Smooth muscle cell (in vitro differentiated cells): Measurements from ENCODE around the gene SERGEF. TPM values are rescaled to one million over a fixed set of nuclear protein-coding genes. Genes with fewer than 3 reads are reported as not detected.

ENCODE experiments used
- DNase-seq: peaks from one replicate; lab custom pipeline; 2025; ENCODE audit not compliant: unreplicated experiment; lab: John Stamatoyannopoulos, UW
- H2AFZ ChIP-seq: fragments of 200-600 bp; sonication (generic); 2 replicates; pipeline ENCODE4 v1.6.0; 2016; ENCODE audit warnings: antibody characterized with exemption, low read depth, mild to moderate bottlenecking
- H3F3A ChIP-seq: fragments of 200-600 bp; sonication (generic); 2 replicates; pipeline ENCODE4 v1.6.0; 2017; ENCODE audit warnings: antibody characterized with exemption, low read depth
- H3K27ac ChIP-seq: fragments of 200-600 bp; sonication (generic); 2 replicates; pipeline ENCODE4 v1.5.1; 2016; ENCODE audit warnings: low read depth, mild to moderate bottlenecking
- H3K27me3 ChIP-seq: fragments of 200-600 bp; sonication (generic); 2 replicates; pipeline ENCODE4 v1.6.1; 2016; ENCODE audit warnings: low read depth, mild to moderate bottlenecking
- H3K36me3 ChIP-seq: fragments of 200-600 bp; sonication (generic); 2 replicates; pipeline ENCODE4 v1.5.1; 2016; ENCODE audit warnings: low read depth
- H3K4me1 ChIP-seq: fragments of 200-600 bp; sonication (generic); 2 replicates; pipeline ENCODE4 v1.5.1; 2016; ENCODE audit warnings: low read depth
- H3K4me2 ChIP-seq: fragments of 200-600 bp; sonication (generic); 2 replicates; pipeline ENCODE4 v1.6.0; 2016; ENCODE audit warnings: mild to moderate bottlenecking
- H3K4me3 ChIP-seq: fragments of 200-600 bp; sonication (generic); 2 replicates; pipeline ENCODE4 v1.5.1; 2016; ENCODE audit warnings: mild to moderate bottlenecking
- H3K79me2 ChIP-seq: fragments of 200-600 bp; sonication (generic); 2 replicates; pipeline ENCODE4 v1.6.0; 2016; ENCODE audit warnings: low read depth, mild to moderate bottlenecking
- H3K9ac ChIP-seq: fragments of 200-600 bp; sonication (generic); 2 replicates; pipeline ENCODE4 v1.6.0; 2016; ENCODE audit warnings: low read depth
- H3K9me3 ChIP-seq: fragments of 200-600 bp; sonication (generic); replicated peaks from 2 replicates; pipeline ENCODE4 v1.5.1; 2016; ENCODE audit warnings: low read depth
- H4K20me1 ChIP-seq: fragments of 200-600 bp; sonication (generic); 2 replicates; pipeline ENCODE4 v1.6.0; 2016; ENCODE audit warnings: low read depth
- WGBS: methylation state at CpG from one replicate; pipeline ENCODE4 v1.1.7; 2016; ENCODE audit warnings: low lambda C conversion rate; 5-methylcytosine and 5-hydroxymethylcytosine counted together
- polyA plus RNA-seq: library from polyadenylated mRNA; unstranded; fragments of >200 nt; fragmentation: Nextera tagmentation; extraction: Ambion mirVana; gene quantifications from 2 replicates; pipeline ENCODE4 v1.2.1, GENCODE V29; 2016
- total RNA-seq: library from RNA; depleted of rRNA; stranded (reverse); fragments of >200 nt; gene quantifications from 2 replicates; pipeline ENCODE4 v1.2.3, GENCODE V29; 2014
- TF ChIP-seq, protein P1 (sequence below): fragments of 200-600 bp; sonication (generic); IDR thresholded peaks from 2 replicates; pipeline ENCODE4 v1.5.1; 2017; ENCODE audit warnings: borderline replicate concordance, mild to moderate bottlenecking, antibody characterized with exemption; ENCODE audit not compliant: insufficient read depth, poor library complexity, severe bottlenecking

The SERGEF gene
- total and polyA plus RNA-seq, 2 experiments from 2014 or later = 4.9 to 7.4 TPM

DNA sequence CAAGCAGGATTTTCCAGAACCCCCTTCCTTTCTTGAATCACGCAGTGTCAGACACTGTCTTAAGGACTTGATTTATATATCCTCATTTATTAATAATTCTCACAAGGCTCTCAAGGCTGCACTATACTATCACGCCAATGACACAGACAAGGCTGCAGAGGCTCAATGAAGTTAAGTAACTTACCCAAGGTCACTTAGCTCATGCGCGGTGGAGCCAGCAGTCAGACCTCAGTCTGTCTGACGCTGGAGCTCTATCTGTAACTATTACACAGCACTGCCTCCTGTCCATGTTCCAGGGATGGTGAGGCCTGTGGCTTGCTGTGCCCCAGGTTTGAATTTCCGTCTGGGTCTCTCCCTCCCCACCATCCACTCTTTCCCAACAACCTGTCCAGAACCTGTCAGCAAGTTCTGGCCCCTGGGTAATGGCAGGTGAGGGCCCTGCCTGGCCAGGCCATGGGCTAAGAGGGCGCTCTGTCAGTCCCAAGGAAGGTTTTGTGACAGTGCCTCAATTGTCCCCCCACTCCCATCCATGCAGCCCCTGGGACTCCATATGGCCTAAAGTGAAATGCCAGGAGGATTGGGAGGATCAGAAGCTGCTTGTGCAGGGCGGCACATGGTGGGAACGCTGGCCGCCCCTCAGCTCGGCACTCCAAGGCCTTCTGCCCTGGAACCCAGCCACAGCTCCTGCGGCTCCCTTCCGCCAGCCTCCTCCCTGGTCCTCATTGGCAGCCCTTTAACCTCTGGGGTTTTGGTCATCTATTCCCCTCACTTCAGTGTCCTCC lies 269.6 kb downstream of the SERGEF start:
- H3F3A ChIP-seq = no peaks in the 10 kb centered on the region
- no peak overlapping the region for H2AFZ ChIP-seq
- no peak overlapping the region for H3K27ac ChIP-seq
- H3K27me3 ChIP-seq = peaks cover 30% of the 10 kb centered on the region
- no peak overlapping the region for H3K4me2 ChIP-seq
- H3K79me2 ChIP-seq = no peaks in the 10 kb centered on the region
- no peaks in the 10 kb centered on the region for H3K4me1 ChIP-seq
- DNase-seq = no peak
- H3K9me3 ChIP-seq = no peaks in the 10 kb centered on the region
- no peak overlapping the region for H3K4me3 ChIP-seq
- no peaks in the 10 kb centered on the region for H4K20me1 ChIP-seq
- TF ChIP-seq, protein P1, sequence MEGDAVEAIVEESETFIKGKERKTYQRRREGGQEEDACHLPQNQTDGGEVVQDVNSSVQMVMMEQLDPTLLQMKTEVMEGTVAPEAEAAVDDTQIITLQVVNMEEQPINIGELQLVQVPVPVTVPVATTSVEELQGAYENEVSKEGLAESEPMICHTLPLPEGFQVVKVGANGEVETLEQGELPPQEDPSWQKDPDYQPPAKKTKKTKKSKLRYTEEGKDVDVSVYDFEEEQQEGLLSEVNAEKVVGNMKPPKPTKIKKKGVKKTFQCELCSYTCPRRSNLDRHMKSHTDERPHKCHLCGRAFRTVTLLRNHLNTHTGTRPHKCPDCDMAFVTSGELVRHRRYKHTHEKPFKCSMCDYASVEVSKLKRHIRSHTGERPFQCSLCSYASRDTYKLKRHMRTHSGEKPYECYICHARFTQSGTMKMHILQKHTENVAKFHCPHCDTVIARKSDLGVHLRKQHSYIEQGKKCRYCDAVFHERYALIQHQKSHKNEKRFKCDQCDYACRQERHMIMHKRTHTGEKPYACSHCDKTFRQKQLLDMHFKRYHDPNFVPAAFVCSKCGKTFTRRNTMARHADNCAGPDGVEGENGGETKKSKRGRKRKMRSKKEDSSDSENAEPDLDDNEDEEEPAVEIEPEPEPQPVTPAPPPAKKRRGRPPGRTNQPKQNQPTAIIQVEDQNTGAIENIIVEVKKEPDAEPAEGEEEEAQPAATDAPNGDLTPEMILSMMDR = no peak
- no peak overlapping the region for H3K9ac ChIP-seq
- no peaks in the 10 kb centered on the region for H3K36me3 ChIP-seq
- 93% methylated on average over 13 of the region's 13 CpGs for WGBS

DNA sequence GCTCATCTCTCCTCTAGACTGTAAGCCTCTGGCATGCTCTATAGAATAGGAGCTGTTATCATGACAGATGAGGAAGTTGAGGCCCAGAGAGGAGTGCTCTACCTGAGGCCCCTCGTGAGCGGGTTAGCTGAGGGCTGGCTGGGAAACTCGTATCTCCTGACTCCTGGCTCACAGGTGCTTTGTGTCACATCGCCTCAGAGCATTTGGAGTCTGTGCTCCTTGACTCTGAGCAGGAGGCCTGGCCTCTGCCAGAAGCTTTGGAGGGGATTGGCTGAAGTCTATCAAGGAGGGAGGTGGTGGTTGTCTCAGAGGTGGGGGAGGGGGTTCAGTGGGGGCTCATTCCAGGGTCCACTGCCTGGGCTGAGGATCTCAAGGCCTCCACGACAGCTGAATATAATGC lies 270.8 kb downstream of the SERGEF start:
- Histone ChIP-seq H3K79me2 (no peaks in the 10 kb centered on the region), H3K9ac (no peak overlapping the region), H3K27ac (no peak overlapping the region), H3F3A (no peaks in the 10 kb centered on the region), H3K27me3 (peaks cover 42% of the 10 kb centered on the region), H3K9me3 (no peaks in the 10 kb centered on the region), H3K4me2 (no peak overlapping the region), H2AFZ (no peak overlapping the region), H3K4me3 (no peak overlapping the region), H3K36me3 (no peaks in the 10 kb centered on the region), H4K20me1 (no peaks in the 10 kb centered on the region), H3K4me1 (no peaks in the 10 kb centered on the region)
- DNase-seq = no peak
- TF ChIP-seq, protein P1 = no peak
- WGBS = 90% methylated on average over 5 of the region's 5 CpGs

DNA sequence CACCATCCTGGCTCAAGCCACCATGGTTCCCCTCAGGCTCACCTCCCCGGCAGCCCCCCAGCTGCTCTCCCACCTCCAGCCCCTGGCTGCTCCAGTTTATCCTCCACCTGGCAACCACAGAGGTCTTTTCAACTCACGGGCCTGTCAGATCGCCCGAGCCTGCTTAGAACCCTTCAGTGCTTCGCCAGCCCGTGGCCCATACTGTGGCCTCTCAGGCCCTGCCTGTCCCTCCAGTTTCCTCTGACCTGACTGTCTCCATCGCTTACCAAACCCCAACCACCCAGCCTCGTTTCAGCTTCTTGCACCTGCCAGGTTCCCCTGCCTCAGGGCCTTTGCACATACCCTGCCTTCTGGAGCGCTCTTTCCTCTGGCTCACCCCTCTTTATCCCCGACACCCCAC lies 271.4 kb downstream of the SERGEF start:
- Histone ChIP-seq H3K4me3 (no peak overlapping the region), H3K27me3 (peaks cover 42% of the 10 kb centered on the region), H3K9me3 (no peaks in the 10 kb centered on the region), H4K20me1 (no peaks in the 10 kb centered on the region), H3K36me3 (no peaks in the 10 kb centered on the region), H3K79me2 (no peaks in the 10 kb centered on the region), H3F3A (no peaks in the 10 kb centered on the region), H3K27ac (no peak overlapping the region), H3K4me2 (no peak overlapping the region), H2AFZ (no peak overlapping the region), H3K9ac (no peak overlapping the region), H3K4me1 (no peaks in the 10 kb centered on the region)
- no peak for DNase-seq
- 93% methylated on average over 10 of the region's 10 CpGs for WGBS
- TF ChIP-seq, protein P1 = no peak
